Middle frontal gyrus (tissue), 1 donor: ENCODE data around the gene ATP6AP2.
"Not testable (repeated sequence)": the region's sequence is repeated elsewhere in the genome, so short reads cannot be mapped to it uniquely, and the experiment has no call there.

Source experiments
- DNase-seq: peaks from one replicate; pipeline ENCODE4 v3.0.0-alpha.2; 2015; ENCODE audit warnings: low spot score; ENCODE audit errors: extremely low spot score

ATP6AP2 gene

GRCh38 chrX:40575411-40575810, 5.4 kb upstream of the ATP6AP2 start:
- DNase-seq: not testable (repeated sequence)

DNA sequence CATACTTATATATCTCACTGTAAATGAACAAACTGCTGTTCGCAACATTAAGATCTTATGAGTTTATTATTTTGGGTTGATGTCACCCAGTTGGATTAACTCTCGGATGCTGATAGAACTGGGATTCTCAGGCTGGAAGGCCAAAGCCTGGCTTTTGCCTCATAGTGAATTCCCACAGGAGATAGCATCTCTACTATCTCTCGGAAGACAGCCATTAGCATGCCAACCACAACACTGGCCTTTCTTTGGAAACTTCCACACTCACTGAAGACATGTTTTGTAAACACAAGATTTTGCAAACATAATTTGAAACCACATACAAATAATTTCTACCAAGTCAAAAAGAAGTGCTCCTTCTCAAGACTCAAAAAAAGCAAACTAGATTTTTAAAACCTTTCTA, 4.5 kb upstream of the ATP6AP2 start:
- no peak for DNase-seq

DNA sequence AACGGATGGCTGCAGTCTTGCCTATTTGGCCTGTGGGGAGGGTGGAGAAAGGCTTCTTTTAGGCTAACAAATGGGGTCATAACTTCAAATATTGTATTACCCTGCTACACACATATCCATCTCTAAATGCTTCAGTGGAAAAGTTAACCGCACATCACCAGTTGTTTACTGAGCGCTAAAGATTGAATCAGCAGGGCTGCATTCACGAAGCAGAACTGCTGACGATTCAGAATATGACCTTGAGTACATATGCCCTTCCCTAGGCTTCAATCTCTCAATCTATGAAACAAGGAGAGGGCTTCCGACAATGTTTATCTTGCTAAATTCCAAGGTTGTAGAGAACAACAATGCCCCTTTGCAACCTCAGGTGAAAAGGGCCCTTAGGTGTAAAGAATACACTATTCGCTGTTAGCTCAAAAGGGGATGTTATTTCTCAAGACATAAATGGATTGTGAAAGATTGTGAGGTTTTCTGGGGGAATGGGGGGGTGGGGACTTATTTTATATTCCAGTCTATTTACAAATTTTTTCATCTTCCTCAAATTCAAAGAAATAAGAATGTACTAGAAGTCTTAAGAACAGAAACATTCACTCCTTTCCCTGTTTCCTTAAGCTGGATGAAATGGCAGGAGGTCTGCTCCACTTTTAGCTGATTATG, 2.6 kb upstream of the ATP6AP2 start:
- no peak for DNase-seq

DNA sequence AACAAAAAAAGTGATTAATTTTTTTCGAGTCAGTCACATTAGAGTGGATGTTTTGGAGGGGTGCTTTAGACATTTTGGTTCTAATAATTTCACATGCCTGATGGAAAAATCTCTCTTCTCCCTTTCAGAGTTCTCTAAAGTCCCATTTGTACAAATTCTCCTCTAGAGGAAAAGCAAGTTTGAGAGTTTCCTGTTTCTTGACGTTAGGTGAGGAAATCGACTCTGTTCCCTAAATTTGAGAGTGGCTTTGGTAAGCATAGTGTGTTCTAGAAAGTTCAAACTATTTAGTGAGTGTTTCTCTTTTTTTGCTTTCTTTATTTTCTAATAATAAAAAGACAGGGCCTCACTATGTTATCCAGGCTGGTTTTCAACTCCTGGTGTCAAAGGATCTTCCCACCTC, 1.6 kb upstream of the ATP6AP2 start:
- no peak for DNase-seq

DNA sequence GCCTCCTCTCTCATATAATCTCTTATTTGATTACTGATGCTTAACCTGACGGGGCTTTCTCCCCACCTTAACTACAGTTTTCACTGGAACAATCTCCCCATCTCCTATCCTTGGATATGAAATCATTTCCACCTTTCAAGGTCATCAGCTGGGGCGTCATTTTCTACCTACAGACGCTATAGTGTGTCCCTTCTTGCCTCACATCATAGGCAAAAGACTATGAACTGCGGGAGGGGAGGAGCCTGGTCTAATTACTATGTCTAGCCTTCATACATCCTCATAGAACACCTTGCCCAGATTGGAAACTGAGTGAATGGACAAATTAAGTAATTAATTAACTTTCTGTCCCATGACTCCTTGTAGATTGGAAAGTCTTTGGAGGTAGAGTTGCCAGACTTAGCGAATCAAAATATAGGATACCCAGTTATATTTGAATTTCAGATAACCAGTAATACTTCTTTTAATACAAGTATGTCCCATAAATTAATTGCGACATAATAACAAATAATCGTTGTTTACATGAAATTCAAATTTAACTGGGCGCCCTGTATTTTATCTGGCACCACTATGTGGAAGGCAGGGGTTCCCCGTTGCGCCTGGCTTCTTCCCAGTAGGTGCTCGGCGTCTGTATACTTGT, 752 bp upstream of the ATP6AP2 start:
- no peak for DNase-seq

- DNase-seq: no peak
These were observed 658 bp downstream of the ATP6AP2 start for GRCh38 chrX:40581336-40581920.

GRCh38 chrX:40582178-40582577, 1.4 kb downstream of the ATP6AP2 start:
- DNase-seq: not testable (repeated sequence)

GRCh38 chrX:40582811-40583210, 2.0 kb downstream of the ATP6AP2 start:
- DNase-seq: no peak

GRCh38 chrX:40587623-40588022, 6.9 kb downstream of the ATP6AP2 start:
- not testable (repeated sequence) for DNase-seq

DNA sequence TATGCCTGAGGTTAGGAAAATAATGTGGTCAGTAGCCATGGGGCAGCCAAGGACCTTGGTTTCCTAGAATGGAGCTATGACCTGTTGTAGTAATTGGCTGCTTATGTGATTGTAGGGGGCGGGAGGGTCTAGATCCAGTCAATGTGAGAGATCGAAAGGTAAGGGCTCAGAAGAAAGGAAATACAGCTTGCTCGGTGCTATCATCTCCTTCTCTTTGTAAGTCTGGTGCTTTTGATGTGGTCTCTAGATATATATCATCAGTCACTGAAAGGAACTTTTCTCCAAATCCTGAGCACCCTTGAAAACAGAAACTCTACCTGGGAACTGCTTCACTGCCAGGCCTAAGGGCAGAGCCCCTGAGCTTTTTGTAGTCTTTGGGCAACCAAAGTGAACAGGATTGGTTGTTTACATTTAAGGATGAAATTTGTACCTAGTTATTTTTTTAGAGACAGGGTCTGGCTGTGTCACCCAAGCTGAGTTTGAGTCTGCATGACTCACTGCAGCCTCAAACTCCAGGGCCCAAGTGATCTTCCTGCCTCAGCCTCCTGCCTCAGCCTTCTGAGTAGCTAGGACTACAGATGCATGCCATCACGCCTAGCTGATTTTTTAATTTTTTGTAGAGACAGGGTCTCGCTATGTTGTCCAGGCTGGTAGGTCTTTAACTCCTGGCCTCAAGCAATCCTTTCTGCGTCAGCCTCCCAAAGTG, 9.0 kb downstream of the ATP6AP2 start:
- DNase-seq: not testable (repeated sequence)

- DNase-seq: no peak
These were observed 22.7 kb downstream of the ATP6AP2 start for GRCh38 chrX:40603446-40603845.

DNA sequence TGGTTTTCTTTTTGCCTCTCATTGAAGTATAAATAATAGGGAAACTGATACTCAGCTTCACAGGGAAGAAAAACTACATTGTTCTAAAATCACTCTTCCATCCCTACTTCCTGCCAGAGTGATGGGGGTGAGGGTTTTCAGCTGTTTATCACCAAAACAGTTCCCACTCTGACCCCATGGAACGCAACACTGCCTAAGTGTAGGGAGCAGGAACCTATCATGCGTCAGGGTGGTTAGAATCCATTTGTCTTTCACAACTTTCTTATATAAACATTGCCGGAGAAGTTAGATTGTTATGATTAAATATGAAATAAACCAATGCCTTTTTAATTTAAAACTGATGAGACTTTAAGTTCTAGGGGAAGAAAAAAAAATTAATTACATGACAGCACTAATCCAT, 26.6 kb downstream of the ATP6AP2 start:
- DNase-seq: no peak

GRCh38 chrX:40612511-40612910, 31.7 kb downstream of the ATP6AP2 start:
- no peak for DNase-seq

- no peak for DNase-seq
These were observed 35.2 kb downstream of the ATP6AP2 start for GRCh38 chrX:40615976-40616375.

DNA sequence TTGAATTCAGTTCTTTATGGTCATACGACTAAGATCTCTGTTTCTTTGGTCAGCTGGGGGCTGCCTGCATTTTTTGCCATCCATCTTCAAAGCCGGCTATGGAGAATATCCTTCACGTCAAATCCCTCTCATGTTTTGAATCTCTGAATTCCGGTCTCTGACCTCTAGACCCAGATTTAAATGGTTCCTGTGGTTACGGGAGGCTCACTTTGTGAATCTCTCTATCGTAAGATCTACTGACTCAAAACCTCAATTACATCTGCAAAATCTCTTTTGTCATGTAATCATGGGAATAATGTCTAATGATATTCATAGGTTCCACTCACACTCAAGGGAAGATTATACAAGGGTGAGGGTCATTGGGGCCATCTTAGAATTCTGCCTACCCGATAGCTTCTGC, 36.8 kb downstream of the ATP6AP2 start:
- no peak for DNase-seq

DNA sequence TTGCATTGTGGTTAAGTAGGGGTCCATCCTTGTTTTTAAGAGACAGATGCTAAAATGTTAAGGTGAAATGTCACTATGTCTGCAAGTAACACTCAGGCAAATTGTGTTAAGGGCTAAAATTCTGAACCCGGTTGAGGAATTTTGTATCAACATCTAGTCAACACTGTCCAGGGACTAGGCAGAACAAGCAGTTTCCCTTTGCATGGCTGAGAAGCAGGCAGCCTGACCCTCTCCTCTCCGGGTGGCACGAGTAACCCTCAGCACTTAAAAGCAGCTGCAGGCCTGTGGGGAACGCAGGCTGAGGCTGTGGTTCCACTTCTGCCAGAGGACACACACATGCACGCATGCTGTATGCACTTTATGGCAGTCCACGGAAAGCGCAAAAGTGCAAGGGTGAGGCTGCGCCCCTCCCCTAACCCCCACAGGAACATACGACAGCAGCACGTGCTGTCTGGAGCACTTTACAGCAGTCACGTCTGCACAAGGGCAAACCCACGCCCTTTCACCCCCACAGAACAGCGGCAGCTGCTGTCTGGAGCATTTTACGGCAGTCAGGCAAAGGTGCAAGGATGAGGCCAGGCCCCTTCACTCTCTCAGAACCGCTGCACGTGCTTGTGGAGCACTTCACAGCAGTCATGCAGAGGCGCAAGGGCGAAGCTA, 41.8 kb downstream of the ATP6AP2 start:
- no peak for DNase-seq

DNA sequence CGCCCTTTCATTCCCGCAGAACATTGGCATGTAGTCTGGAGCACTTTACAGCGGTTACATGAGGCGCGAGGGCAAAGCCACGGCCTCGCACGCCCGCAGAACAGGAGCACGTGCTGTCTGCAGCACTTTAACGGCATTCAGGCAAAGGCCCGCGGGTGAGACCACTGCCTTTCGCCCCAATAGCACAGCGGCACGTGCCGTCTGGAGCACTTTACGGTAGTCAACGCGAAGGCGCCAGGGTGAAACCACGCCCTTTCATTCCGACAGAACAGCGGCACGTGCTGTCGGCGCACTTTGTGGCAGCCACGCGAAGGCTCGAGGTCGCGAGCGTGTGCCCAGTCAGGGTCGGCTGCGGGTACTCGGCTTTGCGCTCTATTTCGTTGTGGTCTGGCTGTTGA, 42.4 kb downstream of the ATP6AP2 start, which contains the start of gene MPC1L:
Gene MPC1L (plus strand): TSS at position 290 of the 398 bp plus-strand sequence. CDS start 138 bp downstream, outside the sequence.
- DNase-seq: no peak

- no peak for DNase-seq
These were observed 42.9 kb downstream of the ATP6AP2 start for GRCh38 chrX:40623665-40624064.

GRCh38 chrX:40625294-40625693, 44.5 kb downstream of the ATP6AP2 start:
- DNase-seq: no peak

GRCh38 chrX:40628506-40628905, 47.7 kb downstream of the ATP6AP2 start:
- DNase-seq: no peak

DNA sequence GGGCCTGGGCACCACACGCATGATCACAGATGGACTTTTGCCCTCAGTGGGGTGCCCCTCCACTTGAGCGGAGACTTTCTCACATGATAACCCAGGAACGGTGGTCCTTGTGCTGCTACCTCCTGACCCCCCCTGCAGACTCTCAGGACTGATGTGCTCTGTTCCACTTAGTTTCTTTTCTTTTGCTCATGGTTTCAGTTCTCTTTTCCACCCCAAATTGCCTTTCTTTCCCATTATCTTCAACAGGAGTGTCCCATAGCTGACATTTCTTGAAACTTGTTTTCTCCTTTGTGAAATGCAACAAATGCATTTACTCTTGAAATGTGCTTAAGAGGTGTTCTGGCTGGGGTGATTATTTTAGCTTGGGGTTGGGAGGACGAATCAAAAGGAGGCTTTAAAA, 51.4 kb downstream of the ATP6AP2 start:
- DNase-seq: no peak

DNA sequence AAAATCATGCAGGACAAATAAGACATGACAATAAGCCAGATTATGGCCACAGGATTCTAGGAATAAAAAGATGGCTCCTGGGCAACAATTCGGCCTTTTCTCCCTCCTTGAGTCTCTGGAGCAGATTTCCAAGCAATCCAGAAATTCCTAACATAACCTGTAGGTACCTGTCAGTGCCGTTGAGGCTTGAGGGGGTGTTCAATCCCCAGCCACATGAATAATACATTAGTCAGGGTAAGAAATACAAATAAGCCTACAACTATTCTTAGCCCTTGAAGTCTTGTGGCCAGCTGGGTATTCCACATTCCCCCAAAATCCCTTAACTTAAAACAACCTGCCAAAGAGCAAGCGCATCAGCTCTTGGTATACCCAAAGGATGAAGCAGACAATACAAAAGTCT, 56.9 kb downstream of the ATP6AP2 start:
- DNase-seq: no peak
